NCI-H1930 (cell line): Measurements from ENCODE around the gene CD63.

Source experiments
- DNase-seq, 2 experiments: peaks; one replicate each; lab custom pipeline; 2025; lab: John Stamatoyannopoulos, UW

The CD63 gene

DNA sequence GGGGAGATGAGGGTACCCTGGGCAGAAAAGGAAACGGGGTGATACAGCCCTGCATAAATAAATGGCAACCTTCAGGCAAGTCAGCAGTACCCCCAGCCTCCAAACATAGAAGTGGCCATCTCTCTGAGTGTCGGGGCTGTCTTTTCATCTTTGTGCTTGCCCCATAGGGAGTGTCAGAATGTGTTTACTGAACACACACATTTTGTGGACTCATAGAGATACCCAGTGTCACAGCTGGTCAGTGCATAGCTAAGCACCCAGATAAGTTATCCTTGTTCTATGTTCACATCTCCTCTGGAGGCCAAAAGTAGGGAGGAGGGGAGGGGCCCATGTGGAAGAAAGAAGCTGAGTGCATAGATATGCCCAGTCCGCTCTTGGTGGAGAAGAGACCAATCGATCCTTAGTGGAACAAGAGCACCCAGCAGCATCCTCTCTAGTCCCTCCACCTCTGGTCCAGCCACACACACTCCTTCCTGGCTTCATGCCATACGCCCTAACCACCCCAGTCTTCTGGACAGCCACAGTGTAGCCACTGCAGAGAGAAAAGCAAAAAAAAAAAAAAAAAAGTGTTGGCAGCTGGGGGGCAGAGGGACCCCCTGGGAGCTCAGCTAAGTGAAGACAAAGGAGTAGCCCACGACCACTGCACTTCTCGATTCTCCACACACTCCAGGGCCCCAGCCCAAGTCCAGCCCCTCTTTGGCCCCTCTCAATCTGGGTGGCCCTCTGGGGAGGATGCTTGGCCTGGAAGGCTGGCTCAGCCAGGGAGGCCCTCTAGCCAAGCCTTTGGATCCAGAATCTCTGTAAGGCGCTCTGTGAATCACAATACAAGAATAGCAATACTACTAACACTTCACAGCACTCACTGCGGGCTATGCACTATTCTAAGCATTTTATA, 23.7 kb downstream of the CD63 start:
- DNase-seq, result no peak

GRCh38 chr12:55703901-55704761, 24.7 kb downstream of the CD63 start:
- DNase-seq, result no peak

GRCh38 chr12:55703288-55703687, 25.5 kb downstream of the CD63 start:
- DNase-seq, result no peak

- DNase-seq, result no peak
These were observed 25.9 kb downstream of the CD63 start for GRCh38 chr12:55702861-55703260.

- no peak for DNase-seq
These were observed 28.4 kb downstream of the CD63 start for GRCh38 chr12:55700255-55701018.

GRCh38 chr12:55699471-55700055, 29.2 kb downstream of the CD63 start:
- no peak for DNase-seq

DNA sequence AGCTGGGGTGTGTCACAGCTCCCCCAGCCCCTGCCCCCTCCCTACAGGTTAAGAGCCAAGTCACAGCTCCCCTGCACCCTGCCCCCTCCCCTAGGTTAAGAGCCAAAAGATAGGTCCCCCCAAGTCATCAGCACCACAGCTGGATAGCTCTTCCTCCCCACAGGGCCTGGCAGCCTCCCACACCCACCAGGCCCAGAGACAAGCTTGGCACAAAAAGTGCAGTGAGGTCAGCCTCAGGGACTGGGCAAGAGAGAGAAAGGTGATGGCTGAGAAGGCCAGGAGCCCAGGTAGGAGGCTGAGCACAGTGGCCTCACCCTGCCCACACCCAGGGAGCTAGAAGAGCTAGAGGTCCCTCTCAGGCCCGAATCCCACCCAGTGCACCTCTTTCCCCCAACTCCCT, 29.8 kb downstream of the CD63 start:
- no peak for DNase-seq

DNA sequence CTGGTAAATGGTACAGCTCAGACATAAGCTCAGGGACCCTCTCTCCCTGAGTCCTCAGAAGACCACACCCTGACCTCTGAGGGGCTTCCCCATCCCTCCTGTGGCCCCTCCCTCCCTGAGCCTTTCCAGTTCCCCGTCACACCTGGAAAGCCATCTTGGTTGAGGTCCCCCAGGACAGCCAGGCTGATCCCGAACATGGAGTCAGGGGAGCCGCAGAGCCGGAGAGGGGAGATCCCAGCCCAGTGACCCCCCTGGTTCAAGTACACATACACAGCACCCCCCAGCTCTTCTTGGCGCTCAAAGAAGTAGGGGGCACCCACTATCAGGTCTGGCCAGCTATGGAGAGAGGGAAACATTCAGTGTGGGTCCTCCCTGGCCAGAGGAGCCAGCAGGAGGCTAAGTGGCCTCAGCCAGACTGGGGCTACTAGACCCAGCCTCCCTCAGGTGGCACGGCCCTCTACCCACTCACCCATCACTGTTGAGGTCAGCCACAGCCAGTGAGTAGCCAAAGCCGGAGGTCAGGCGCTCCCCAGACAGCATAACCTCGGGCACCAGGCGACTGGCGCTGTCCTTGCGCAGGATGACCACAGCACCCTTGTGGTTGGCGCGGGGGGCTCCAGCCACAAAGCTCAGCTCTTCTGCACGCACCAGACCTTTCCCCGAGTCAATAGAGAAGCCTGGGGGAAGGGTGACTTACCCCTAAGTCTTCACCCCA, 30.4 kb downstream of the CD63 start:
- DNase-seq, result no peak

DNA sequence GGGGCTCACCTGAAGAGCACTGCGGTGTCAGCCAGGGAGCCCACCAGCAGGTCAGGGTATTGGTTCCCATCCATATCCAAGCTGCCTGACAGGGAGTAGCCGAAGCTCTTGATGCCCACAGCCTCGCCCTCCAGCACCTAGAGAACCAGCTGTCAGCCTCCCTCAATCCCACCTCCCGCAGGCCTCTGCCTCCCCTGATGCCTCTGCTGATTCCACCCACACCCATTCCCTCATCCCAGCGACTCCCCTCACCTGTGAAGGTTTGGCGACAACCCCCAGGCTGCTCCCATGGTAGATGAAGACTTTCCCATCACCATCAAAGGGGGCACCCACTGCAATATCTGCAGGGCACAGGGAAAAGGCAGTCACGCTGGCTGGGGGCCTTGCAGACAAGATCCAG, 31.1 kb downstream of the CD63 start:
- DNase-seq, result no peak

DNA sequence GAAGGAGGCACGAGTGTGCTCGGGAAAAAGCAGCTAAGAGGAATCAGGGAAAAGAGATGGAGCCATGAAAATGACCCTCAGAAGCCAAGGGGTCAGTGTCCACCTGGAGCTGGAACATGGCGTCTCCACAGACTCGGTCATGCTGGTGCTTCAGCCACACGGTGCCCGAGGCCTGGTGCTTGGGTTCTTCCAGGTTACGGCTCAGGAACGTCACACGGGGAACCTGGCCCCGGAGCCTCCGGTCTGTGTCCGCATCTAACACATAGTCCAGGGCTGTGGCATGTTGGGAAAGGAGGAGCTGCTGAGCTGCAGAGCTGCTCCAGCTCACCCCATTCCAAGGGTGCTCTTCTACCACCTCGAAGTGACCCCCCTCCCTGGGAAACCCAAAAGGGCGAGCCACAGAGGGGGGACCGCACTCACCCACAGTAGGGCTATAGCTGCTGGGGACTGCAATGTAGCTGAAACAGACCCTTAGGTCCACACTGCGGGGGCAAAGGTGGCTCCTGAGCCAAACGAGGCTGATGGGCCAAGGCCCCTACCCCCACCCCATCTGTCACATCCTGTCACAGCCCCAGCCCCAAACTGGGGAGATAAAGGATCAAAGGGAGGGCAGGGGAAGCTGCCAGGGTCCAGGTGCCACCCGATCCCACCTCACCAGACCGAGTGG, 31.9 kb downstream of the CD63 start:
- no peak for DNase-seq

- DNase-seq, result no peak
These were observed 32.7 kb downstream of the CD63 start for GRCh38 chr12:55696141-55696540.

GRCh38 chr12:55695349-55695748, 33.5 kb downstream of the CD63 start:
- no peak for DNase-seq

- no peak for DNase-seq
These were observed 34.2 kb downstream of the CD63 start for GRCh38 chr12:55694651-55695050.

DNA sequence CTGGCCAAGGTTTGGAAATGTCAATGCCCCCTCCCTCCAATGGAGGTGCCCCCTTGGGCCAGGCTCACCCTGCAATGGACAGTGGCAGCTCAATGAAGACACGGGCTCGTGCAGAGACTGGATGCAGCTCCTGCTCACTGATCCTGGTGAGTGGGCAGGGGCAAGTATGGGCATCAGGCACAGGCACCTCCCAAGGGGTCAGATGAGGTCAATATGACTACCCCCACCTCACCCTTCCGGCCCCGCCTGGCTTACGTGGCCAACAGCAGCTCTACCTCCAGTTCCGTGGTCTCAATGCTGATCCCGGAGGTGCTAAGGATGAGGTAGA, 34.7 kb downstream of the CD63 start:
- no peak for DNase-seq

DNA sequence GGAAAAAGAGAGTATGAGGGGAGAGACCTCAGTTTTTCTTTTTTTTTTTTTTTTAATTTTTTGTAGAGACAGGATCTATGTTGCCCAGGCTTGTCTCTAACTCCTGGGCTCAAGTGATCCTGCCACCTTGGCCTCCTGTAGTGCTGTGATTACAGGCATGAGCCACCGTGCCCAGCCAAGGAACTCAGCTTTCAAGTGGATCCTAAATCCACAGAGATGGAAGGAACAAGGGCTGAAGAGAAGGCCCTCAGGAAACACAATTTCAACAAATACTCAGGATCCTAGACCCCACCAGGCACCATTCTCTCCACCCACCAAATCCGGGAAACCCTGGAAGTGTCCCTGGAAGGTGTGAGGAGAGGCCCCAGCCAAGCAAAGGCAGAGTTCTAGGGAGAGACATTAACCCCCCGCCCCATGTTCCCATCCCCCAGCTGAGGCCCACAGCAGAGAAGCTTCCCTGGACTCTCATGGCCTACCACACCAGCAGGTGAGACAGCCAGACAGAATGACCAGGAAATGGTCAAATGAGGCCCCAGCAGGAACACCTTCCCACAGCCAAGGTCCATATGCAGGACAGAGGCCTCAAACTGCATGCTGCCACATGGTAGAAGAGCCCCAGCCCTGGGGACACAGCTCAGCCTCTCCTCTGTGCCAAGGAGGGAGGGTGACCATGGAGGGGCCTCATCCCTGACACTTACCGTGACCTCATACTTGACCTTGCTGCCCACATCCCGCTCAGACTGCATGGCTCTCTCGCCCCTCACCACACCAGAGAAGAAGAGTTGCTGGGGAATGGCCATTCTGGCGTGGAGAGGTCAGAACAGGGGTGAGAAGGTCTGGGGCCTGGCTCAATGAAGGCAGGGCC, 35.3 kb downstream of the CD63 start:
- no peak for DNase-seq

GRCh38 chr12:55692631-55693322, 36.0 kb downstream of the CD63 start:
- DNase-seq, result no peak

DNA sequence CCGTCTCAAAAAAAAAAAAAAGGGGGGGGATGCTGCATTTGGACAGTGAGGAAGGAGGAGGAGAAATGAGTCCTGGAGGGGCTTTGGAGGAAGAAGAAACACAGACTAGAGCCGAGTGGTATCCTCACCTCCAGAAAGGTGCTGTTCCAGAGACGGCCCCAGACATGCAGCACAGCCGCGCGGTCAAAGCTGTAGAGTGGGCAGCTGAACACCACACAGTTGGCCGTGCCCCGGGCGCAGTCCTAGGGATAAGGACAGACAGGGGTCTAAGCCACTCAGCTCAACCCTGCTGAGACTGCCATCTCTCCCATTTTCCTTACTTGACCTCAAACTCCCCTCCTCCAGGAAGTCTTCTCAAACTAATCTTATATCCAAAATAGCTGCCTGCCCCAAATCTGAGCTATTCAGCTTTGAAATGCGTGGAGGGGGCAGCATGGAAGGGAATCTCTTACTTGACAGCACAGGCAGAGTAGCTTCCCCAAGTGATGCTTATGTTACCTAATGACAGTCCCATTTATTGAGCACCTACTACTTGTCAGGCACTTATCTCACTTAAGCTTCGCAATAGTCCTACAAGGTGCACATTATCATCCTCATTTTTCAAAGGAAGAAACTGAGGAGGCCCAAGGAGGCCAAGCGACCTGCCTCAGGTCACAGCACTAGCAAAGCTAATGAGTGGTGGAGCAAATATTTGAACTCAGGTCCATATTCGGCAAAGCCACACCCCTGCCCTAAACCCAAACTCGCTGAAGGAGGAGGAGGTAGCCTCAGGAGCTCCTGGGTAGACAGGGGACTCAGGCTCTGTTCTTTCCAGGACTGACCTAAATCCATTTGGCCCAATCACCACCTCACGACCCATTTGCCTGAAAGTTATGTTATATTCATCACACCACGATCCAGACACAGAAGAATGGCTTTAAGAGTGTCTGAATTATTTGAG, 39.8 kb downstream of the CD63 start:
- DNase-seq, result no peak

DNA sequence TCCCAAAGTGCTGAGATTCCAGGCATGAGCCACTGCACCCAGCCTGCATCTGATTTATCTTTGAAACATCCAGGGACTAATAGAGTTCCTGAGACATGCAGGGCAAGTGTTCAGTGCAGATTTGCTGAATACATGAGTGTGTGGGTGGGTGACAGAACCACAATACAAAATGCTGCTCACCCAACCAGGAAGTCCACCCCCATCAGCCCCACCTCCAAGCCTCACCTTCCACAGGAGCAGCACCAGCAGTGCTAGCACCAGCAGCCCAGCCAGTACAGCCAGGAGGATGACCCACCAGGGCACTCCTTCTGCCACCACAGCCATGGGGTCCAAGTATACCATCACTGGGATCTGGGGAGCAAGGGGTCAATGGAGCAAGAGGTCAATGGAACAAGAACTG, 41.1 kb downstream of the CD63 start:
- DNase-seq, result no peak
